Measurements from ENCODE around the gene CBX4. TPM values are rescaled to one million over a fixed set of nuclear protein-coding genes. Genes with fewer than 3 reads are reported as not detected.

Gene CBX4
- total and polyA plus RNA-seq, 2 of the 13 experiments (the other 11 are each of a cell fraction or from before 2014, with no cell fraction given) = 25.8 to 50.8 TPM

DNA sequence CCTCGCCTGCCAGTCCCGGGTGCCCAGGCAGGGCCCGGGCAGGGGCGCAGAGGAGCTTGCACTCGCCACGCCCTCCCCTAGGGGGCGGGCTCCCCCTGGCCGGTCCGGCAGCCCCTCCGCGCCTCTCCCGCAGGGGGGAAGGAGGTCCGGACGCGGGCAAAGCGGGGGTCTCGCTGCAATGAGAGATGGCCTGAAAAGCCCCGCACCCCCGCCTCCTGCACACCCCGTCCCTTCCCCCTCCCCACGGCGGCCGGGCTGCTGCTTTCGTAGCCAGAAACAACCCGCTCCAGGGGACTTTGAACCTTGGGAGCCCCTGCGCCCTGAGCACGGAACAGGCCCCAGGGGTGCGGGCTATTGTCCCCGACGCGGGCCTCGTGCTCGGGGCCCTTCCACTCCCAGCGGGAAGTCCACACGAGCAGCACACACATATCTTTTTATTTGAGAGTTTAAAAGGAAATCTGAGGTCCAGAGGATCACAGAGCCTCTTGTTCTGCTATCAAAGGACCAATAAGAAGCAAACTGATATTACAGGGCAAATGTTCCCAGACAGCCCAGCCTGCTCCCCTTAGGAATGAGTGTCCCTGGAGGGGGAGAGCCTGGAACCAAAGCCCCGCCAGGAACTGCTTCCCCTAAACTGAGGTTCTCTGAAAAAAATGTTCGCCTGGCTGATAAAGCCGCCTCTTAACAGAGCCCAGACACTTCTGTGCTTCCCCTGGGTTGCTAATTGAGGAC lies 5.8 kb upstream of the CBX4 start (continued):
- TF ChIP-seq, protein P1, sequence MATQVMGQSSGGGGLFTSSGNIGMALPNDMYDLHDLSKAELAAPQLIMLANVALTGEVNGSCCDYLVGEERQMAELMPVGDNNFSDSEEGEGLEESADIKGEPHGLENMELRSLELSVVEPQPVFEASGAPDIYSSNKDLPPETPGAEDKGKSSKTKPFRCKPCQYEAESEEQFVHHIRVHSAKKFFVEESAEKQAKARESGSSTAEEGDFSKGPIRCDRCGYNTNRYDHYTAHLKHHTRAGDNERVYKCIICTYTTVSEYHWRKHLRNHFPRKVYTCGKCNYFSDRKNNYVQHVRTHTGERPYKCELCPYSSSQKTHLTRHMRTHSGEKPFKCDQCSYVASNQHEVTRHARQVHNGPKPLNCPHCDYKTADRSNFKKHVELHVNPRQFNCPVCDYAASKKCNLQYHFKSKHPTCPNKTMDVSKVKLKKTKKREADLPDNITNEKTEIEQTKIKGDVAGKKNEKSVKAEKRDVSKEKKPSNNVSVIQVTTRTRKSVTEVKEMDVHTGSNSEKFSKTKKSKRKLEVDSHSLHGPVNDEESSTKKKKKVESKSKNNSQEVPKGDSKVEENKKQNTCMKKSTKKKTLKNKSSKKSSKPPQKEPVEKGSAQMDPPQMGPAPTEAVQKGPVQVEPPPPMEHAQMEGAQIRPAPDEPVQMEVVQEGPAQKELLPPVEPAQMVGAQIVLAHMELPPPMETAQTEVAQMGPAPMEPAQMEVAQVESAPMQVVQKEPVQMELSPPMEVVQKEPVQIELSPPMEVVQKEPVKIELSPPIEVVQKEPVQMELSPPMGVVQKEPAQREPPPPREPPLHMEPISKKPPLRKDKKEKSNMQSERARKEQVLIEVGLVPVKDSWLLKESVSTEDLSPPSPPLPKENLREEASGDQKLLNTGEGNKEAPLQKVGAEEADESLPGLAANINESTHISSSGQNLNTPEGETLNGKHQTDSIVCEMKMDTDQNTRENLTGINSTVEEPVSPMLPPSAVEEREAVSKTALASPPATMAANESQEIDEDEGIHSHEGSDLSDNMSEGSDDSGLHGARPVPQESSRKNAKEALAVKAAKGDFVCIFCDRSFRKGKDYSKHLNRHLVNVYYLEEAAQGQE (IDR thresholded peaks at IDR 0.05; ENCODE audit: borderline replicate concordance in 1 of 2, low read depth in 1 of 2, low read length in 2 of 2) = no peak
- TF ChIP-seq AHR (CRISPR knock-in tag; IDR thresholded peaks at IDR 0.05) (no peak), NCOA1 (CRISPR knock-in tag; IDR thresholded peaks at IDR 0.05) (no peak), NFE2L2 (IDR thresholded peaks at IDR 0.05; ENCODE audit: low read length) (no peak), NFKBIZ (CRISPR knock-in tag; IDR thresholded peaks at IDR 0.05) (peak; percentile 23; the same call in 1 of the 2 replicates), IKZF1 (IDR thresholded peaks at IDR 0.05) (no peak), MAFG (CRISPR knock-in tag; IDR thresholded peaks at IDR 0.05) (no peak), CTCF (CRISPR knock-in tag; IDR thresholded peaks at IDR 0.05) (peak; percentile 84), ZNF557 (CRISPR knock-in tag; IDR thresholded peaks at IDR 0.05) (no peak), ZFX (CRISPR knock-in tag; IDR thresholded peaks at IDR 0.05; ENCODE audit: low read depth) (peak; percentile 90), ZNF546 (CRISPR knock-in tag; conservative IDR thresholded peaks at IDR 0.05) (no peak), ZNF737 (CRISPR knock-in tag; IDR thresholded peaks at IDR 0.05; ENCODE audit: borderline replicate concordance) (no peak), POGK (CRISPR knock-in tag; conservative IDR thresholded peaks at IDR 0.05) (no peak; the same call in 1 of the 2 replicates), RNF2 (conservative IDR thresholded peaks at IDR 0.05; ENCODE audit: low read depth) (peak; percentile 67; the same call in 1 of the 2 replicates), MZF1 (CRISPR knock-in tag; IDR thresholded peaks at IDR 0.05; ENCODE audit: borderline replicate concordance) (no peak), XRCC5 (optimal IDR thresholded peaks at IDR 0.05; ENCODE audit: low read length) (peak; percentile 66), HDAC2 (CRISPR knock-in tag; IDR thresholded peaks at IDR 0.05) (peak; percentile 81; the same call in 1 of the 2 replicates), RXRB (CRISPR knock-in tag; IDR thresholded peaks at IDR 0.05; ENCODE audit: borderline replicate concordance) (peak; percentile 79), RFX5 (IDR thresholded peaks at IDR 0.05; ENCODE audit: low read depth, low read length) (no peak), THAP7 (CRISPR knock-in tag; IDR thresholded peaks at IDR 0.05) (peak; percentile 61; the same call in 1 of the 2 replicates)
- TF ChIP-seq, protein P2, sequence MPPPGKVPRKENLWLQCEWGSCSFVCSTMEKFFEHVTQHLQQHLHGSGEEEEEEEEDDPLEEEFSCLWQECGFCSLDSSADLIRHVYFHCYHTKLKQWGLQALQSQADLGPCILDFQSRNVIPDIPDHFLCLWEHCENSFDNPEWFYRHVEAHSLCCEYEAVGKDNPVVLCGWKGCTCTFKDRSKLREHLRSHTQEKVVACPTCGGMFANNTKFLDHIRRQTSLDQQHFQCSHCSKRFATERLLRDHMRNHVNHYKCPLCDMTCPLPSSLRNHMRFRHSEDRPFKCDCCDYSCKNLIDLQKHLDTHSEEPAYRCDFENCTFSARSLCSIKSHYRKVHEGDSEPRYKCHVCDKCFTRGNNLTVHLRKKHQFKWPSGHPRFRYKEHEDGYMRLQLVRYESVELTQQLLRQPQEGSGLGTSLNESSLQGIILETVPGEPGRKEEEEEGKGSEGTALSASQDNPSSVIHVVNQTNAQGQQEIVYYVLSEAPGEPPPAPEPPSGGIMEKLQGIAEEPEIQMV (CRISPR knock-in tag; IDR thresholded peaks at IDR 0.05; ENCODE audit: low read depth) = no peak
